ENCODE measurements around the gene LONP1.

The LONP1 gene

DNA sequence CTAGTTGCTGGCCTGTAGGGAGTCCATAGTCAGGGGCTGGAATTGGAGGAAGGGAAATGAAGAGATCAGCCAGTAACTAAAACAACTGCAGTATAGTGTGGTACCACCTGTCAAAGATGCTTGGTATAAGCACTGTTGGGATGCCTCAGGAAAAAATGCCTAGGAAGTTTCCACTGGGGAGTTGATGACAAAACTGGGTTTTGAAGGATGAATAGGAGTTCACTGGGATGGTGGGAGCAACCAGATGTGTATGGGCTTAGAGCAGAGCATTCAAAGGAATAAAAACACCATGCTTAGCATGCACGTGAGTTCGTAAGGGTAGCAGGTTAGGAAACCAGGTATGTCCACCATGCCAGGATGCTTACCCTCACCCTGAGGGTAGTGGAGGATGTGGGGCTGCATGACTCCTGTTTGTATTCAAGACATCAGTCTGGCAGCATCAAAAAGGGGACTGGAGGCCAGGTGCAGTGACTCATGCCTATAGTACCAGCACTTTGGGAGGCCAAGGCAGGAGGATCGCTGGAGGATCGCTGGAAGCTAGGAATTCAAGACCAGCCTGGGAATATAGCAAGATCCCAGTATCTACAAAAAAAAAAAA is 7.6 kb upstream of the LONP1 start:
- H4K20me1 ChIP-seq (ENCODE audit: low read depth, low read length) = no peaks in the 10 kb centered on the region
- H2AFZ ChIP-seq (ENCODE audit: low read depth, low read length, severe bottlenecking) = no peak overlapping the region
- no peaks in the 10 kb centered on the region for H3K36me3 ChIP-seq (ENCODE audit: low read length)
- no peak for TF ChIP-seq EZH2phosphoT487 (conservative IDR thresholded peaks at IDR 0.05; ENCODE audit: low read length)
- TF ChIP-seq, protein P1, sequence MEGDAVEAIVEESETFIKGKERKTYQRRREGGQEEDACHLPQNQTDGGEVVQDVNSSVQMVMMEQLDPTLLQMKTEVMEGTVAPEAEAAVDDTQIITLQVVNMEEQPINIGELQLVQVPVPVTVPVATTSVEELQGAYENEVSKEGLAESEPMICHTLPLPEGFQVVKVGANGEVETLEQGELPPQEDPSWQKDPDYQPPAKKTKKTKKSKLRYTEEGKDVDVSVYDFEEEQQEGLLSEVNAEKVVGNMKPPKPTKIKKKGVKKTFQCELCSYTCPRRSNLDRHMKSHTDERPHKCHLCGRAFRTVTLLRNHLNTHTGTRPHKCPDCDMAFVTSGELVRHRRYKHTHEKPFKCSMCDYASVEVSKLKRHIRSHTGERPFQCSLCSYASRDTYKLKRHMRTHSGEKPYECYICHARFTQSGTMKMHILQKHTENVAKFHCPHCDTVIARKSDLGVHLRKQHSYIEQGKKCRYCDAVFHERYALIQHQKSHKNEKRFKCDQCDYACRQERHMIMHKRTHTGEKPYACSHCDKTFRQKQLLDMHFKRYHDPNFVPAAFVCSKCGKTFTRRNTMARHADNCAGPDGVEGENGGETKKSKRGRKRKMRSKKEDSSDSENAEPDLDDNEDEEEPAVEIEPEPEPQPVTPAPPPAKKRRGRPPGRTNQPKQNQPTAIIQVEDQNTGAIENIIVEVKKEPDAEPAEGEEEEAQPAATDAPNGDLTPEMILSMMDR (IDR thresholded peaks at IDR 0.05; ENCODE audit: insufficient read depth, low read length, poor library complexity, severe bottlenecking) = no peak
- no peak overlapping the region for H3K4me2 ChIP-seq (ENCODE audit: low read depth, low read length, poor library complexity, severe bottlenecking)
- H3F3A ChIP-seq (ENCODE audit: insufficient read depth) = no peaks in the 10 kb centered on the region
- H3K27me3 ChIP-seq (ENCODE audit: low read length) = no peaks in the 10 kb centered on the region
- H3K4me3 ChIP-seq (ENCODE audit: insufficient read depth, low read length, poor library complexity, severe bottlenecking) = no peak overlapping the region
- no peak overlapping the region for H3K9ac ChIP-seq (ENCODE audit: low read length)
- H3K9me2 ChIP-seq (replicated peaks; ENCODE audit: insufficient read depth, low read length) = no peaks in the 10 kb centered on the region
- no peaks in the 10 kb centered on the region for H3K79me2 ChIP-seq (ENCODE audit: insufficient read depth, low read length)
- no peaks in the 10 kb centered on the region for H3K9me3 ChIP-seq (ENCODE audit: insufficient read depth, low read length)
- H3K27ac ChIP-seq (ENCODE audit: low read depth, low read length) = no peak overlapping the region

- no peaks in the 10 kb centered on the region for H3F3A ChIP-seq (ENCODE audit: insufficient read depth)
- peak overlapping the region; percentile 85 for H3K4me2 ChIP-seq (ENCODE audit: low read depth, low read length, poor library complexity, severe bottlenecking)
- H3K9me3 ChIP-seq (ENCODE audit: insufficient read depth, low read length) = no peaks in the 10 kb centered on the region
- H3K4me3 ChIP-seq (ENCODE audit: insufficient read depth, low read length, poor library complexity, severe bottlenecking) = peak overlapping the region; percentile 81
- peak overlapping the region; percentile 64 for H3K27ac ChIP-seq (ENCODE audit: low read depth, low read length)
- no peaks in the 10 kb centered on the region for H3K9me2 ChIP-seq (replicated peaks; ENCODE audit: insufficient read depth, low read length)
- H2AFZ ChIP-seq (ENCODE audit: low read depth, low read length, severe bottlenecking) = peak overlapping the region; percentile 46
- H3K36me3 ChIP-seq (ENCODE audit: low read length) = peaks cover 6% of the 10 kb centered on the region; the same call in 1 of the 2 replicates
- peak overlapping the region; percentile 87 for H3K9ac ChIP-seq (ENCODE audit: low read length)
- peaks cover 51% of the 10 kb centered on the region for H3K79me2 ChIP-seq (ENCODE audit: insufficient read depth, low read length)
- TF ChIP-seq EZH2phosphoT487 (conservative IDR thresholded peaks at IDR 0.05; ENCODE audit: low read length) = no peak
- TF ChIP-seq, protein P1 (IDR thresholded peaks at IDR 0.05; ENCODE audit: insufficient read depth, low read length, poor library complexity, severe bottlenecking) = no peak
- H3K27me3 ChIP-seq (ENCODE audit: low read length) = no peaks in the 10 kb centered on the region
- H4K20me1 ChIP-seq (ENCODE audit: low read depth, low read length) = peaks cover 12% of the 10 kb centered on the region
Measured at GRCh38 chr19:5719274-5719960, 529 bp downstream of the LONP1 start.

GRCh38 chr19:5718579-5719273 is 1.2 kb downstream of the LONP1 start:
- no peaks in the 10 kb centered on the region for H3K9me2 ChIP-seq (replicated peaks; ENCODE audit: insufficient read depth, low read length)
- H3K27ac ChIP-seq (ENCODE audit: low read depth, low read length) = peak overlapping the region; percentile 64
- no peaks in the 10 kb centered on the region for H3F3A ChIP-seq (ENCODE audit: insufficient read depth)
- peak overlapping the region; percentile 81 for H3K4me3 ChIP-seq (ENCODE audit: insufficient read depth, low read length, poor library complexity, severe bottlenecking)
- TF ChIP-seq EZH2phosphoT487 (conservative IDR thresholded peaks at IDR 0.05; ENCODE audit: low read length) = no peak
- TF ChIP-seq, protein P1 (IDR thresholded peaks at IDR 0.05; ENCODE audit: insufficient read depth, low read length, poor library complexity, severe bottlenecking) = no peak
- H3K36me3 ChIP-seq (ENCODE audit: low read length) = peaks cover 6% of the 10 kb centered on the region; the same call in 1 of the 2 replicates
- H3K4me2 ChIP-seq (ENCODE audit: low read depth, low read length, poor library complexity, severe bottlenecking) = peak overlapping the region; percentile 85
- no peak overlapping the region for H2AFZ ChIP-seq (ENCODE audit: low read depth, low read length, severe bottlenecking)
- no peaks in the 10 kb centered on the region for H3K27me3 ChIP-seq (ENCODE audit: low read length)
- H3K79me2 ChIP-seq (ENCODE audit: insufficient read depth, low read length) = peaks cover 57% of the 10 kb centered on the region
- H3K9me3 ChIP-seq (ENCODE audit: insufficient read depth, low read length) = no peaks in the 10 kb centered on the region
- peak overlapping the region; percentile 87 for H3K9ac ChIP-seq (ENCODE audit: low read length)
- H4K20me1 ChIP-seq (ENCODE audit: low read depth, low read length) = peaks cover 12% of the 10 kb centered on the region

Measured in SU-DHL-6 (cell line).